Peyer's patch (tissue), 4 donors: Measurements from ENCODE around the gene AP2S1. TPM values are rescaled to one million over a fixed set of nuclear protein-coding genes. Genes with fewer than 3 reads are reported as not detected.

Source experiments
- DNase-seq, 3 donors: peaks; one replicate each; pipeline ENCODE4 v3.0.0-alpha.2; 2017 to 2019
- H3K27ac ChIP-seq, 4 donors: fragments of 200-600 bp; sonication (generic); one replicate each; pipeline ENCODE4 v1.5.1; 2016 to 2019
- H3K27me3 ChIP-seq, 2 donors: fragments of 200-600 bp; sonication (generic); one replicate each; pipeline ENCODE4 v1.5.1; 2019
- H3K36me3 ChIP-seq, 3 donors: fragments of 200-600 bp; sonication (generic); one replicate each; pipeline ENCODE4 v1.5.1; 2016 to 2019
- H3K4me1 ChIP-seq, 4 donors: fragments of 200-600 bp; sonication (generic); one replicate each; pipeline ENCODE4 v1.5.1; 2016 to 2019
- H3K4me3 ChIP-seq, 4 donors: fragments of 200-600 bp; sonication (generic); 1 replicate in 3 of 4; 2 replicates in 1 of 4; pipeline ENCODE4 v1.5.1; 2016 to 2019; ENCODE audit warnings: mild to moderate bottlenecking in 1 of 4
- H3K9me3 ChIP-seq, 4 donors: fragments of 200-600 bp; sonication (generic); one replicate each; pipeline ENCODE4 v1.5.1; 2016 to 2019; ENCODE audit warnings: mild to moderate bottlenecking in 1 of 4
- POLR2A ChIP-seq, 2 donors: fragments of 450-650 bp; IDR thresholded peaks; one replicate each; pipeline ENCODE4 v1.5.1; 2017; ENCODE audit warnings: antibody characterized with exemption in 2 of 2, mild to moderate bottlenecking in 2 of 2, moderate library complexity in 2 of 2
- small RNA-seq, 2 donors: library from RNA; depleted of rRNA; stranded (forward); fragments of <200 nt; gene quantifications; one replicate each; pipeline ENCODE3, GENCODE V24; 2016
- total RNA-seq, 4 donors: library from RNA; depleted of rRNA; stranded (reverse); fragments of >200 nt; gene quantifications; one replicate each; pipeline ENCODE4 v1.1.0, GENCODE V29; 2016
- TF ChIP-seq, protein P1 (sequence below), 6 experiments: fragments of 450-650 bp in 4 of 6; fragments of 200-600 bp in 2 of 6; sonication (generic) in 1 of 6; IDR thresholded peaks; one replicate each; pipeline ENCODE4 v1.5.1; 2017 to 2019; ENCODE audit warnings: antibody characterized with exemption in 6 of 6, mild to moderate bottlenecking in 3 of 6, moderate library complexity in 1 of 6

Gene AP2S1
- total RNA-seq, 4 donors from 2014 or later, result 56.9 to 83.6 (median 64.5) TPM

DNA sequence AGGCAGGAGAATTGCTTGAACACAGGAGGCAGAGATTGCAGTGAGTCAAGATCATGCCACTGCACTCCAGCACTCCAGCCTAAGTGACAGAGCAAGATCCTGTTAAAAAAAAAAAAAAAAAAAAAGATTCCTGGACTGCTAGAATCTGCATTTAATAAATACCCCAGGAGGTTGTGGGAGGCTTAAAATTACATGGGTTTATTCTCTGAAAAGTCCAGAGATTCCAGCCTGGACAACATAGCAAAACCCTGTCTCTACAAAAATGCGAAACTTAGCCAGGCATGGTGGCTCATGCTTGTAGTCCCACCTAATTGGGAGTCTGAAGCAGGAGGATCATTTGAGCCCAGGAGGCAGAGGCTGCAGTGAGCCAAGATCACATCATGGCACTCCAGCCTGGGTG is 52.8 kb downstream of the AP2S1 start:
- TF ChIP-seq, protein P1, sequence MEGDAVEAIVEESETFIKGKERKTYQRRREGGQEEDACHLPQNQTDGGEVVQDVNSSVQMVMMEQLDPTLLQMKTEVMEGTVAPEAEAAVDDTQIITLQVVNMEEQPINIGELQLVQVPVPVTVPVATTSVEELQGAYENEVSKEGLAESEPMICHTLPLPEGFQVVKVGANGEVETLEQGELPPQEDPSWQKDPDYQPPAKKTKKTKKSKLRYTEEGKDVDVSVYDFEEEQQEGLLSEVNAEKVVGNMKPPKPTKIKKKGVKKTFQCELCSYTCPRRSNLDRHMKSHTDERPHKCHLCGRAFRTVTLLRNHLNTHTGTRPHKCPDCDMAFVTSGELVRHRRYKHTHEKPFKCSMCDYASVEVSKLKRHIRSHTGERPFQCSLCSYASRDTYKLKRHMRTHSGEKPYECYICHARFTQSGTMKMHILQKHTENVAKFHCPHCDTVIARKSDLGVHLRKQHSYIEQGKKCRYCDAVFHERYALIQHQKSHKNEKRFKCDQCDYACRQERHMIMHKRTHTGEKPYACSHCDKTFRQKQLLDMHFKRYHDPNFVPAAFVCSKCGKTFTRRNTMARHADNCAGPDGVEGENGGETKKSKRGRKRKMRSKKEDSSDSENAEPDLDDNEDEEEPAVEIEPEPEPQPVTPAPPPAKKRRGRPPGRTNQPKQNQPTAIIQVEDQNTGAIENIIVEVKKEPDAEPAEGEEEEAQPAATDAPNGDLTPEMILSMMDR (IDR thresholded peaks at IDR 0.05), result no peak
- no peak for TF ChIP-seq POLR2A (IDR thresholded peaks at IDR 0.05)
- Histone ChIP-seq H3K36me3 (no peaks in the 10 kb centered on the region), H3K4me1 (no peaks in the 10 kb centered on the region), H3K27me3 (no peaks in the 10 kb centered on the region), H3K27ac (no peak overlapping the region), H3K9me3 (no peaks in the 10 kb centered on the region), H3K4me3 (no peak overlapping the region)
- DNase-seq, result no peak

- H3K27me3 ChIP-seq, result no peaks in the 10 kb centered on the region
- H3K36me3 ChIP-seq, result no peaks in the 10 kb centered on the region
- peaks cover 0 to under 1% (median 0%) of the 10 kb centered on the region in 4 donors for H3K4me1 ChIP-seq
- no peak for DNase-seq
- no peaks in the 10 kb centered on the region for H3K9me3 ChIP-seq
- TF ChIP-seq, protein P1 (IDR thresholded peaks at IDR 0.05), result no peak
- no peak for TF ChIP-seq POLR2A (IDR thresholded peaks at IDR 0.05)
- no peak overlapping the region for H3K4me3 ChIP-seq
- no peak overlapping the region for H3K27ac ChIP-seq
Measured at GRCh38 chr19:46791944-46792343, 58.7 kb downstream of the AP2S1 start.

GRCh38 chr19:46789371-46789770 is 61.3 kb downstream of the AP2S1 start:
- Histone ChIP-seq H3K4me1 (peaks cover 0 to 27% (median 10%) of the 10 kb centered on the region in 4 donors), H3K4me3 (no peak overlapping the region), H3K27ac (no peak overlapping the region), H3K27me3 (no peaks in the 10 kb centered on the region), H3K9me3 (no peaks in the 10 kb centered on the region), H3K36me3 (no peaks in the 10 kb centered on the region)
- DNase-seq, result no peak
- TF ChIP-seq, protein P1 (IDR thresholded peaks at IDR 0.05), result no peak
- no peak for TF ChIP-seq POLR2A (IDR thresholded peaks at IDR 0.05)

GRCh38 chr19:46788968-46789338 is 61.7 kb downstream of the AP2S1 start:
- DNase-seq, result no peak
- Histone ChIP-seq H3K27ac (peak overlapping the region in 2 of 4 donors; percentile 25 to 91), H3K4me1 (peaks cover 0 to 31% (median 14%) of the 10 kb centered on the region in 4 donors), H3K36me3 (no peaks in the 10 kb centered on the region), H3K9me3 (no peaks in the 10 kb centered on the region), H3K4me3 (peak overlapping the region in 2 of 4 donors; percentile 83 to 90), H3K27me3 (no peaks in the 10 kb centered on the region)
- TF ChIP-seq, protein P1 (IDR thresholded peaks at IDR 0.05), result no peak
- TF ChIP-seq POLR2A (IDR thresholded peaks at IDR 0.05), result no peak

- Histone ChIP-seq H3K36me3 (peaks cover 0 to 2% (median 0%) of the 10 kb centered on the region in 3 donors), H3K27ac (peak within 1 kb of the TSS; percentile 80 to 96 (median 86)), H3K27me3 (no peaks in the 10 kb centered on the region), H3K9me3 (no peaks in the 10 kb centered on the region), H3K4me1 (peaks cover 0 to 33% (median 16%) of the 10 kb centered on the region in 4 donors), H3K4me3 (peak within 1 kb of the TSS; percentile 82 to 90 (median 86))
- TF ChIP-seq POLR2A (IDR thresholded peaks at IDR 0.05), result peak; percentile 97 to 98
- TF ChIP-seq, protein P1 (IDR thresholded peaks at IDR 0.05), result no peak
- peak; percentile 96 to 100 (median 99) for DNase-seq
Measured at GRCh38 chr19:46788262-46788967, 62.2 kb downstream of the AP2S1 start, which contains the start of gene SLC1A5. Gene SLC1A5 (minus strand): TSS chr19:46788594. CDS start chr19:46787965, 629 bp downstream.

Small RNA genes within 50 kb of the gene (small RNA-seq; reads per million reads assigned to genes)
- gene AC008622.3 (0 reads per million in 2 donors), gene HNRNPMP2 (0 reads per million in 2 donors)

Other genes with a start within 250 kb of the AP2S1 start
- 100 to 1,000 TPM; 134 to 282 (median 237) TPM for gene CALM3, start 249.5 kb downstream of the AP2S1 start, total RNA-seq
- 1 to 10 TPM in 2 of 4 donors, not detected in 2; 3.4 to 5.8 TPM for gene PTGIR, start 225.8 kb downstream of the AP2S1 start, total RNA-seq
- gene GNG8, start 214.6 kb downstream of the AP2S1 start, total RNA-seq, result not detected
- gene DACT3, start 189.7 kb downstream of the AP2S1 start, total RNA-seq, result 1 to 10 TPM in 2 of 4 donors, under 1 TPM in 2; 0.53 to 2.3 (median 1.4) TPM
- 10 to 100 TPM; 57.0 to 88.8 (median 64.0) TPM for gene PRKD2, start 133.7 kb downstream of the AP2S1 start, total RNA-seq
- 10 to 100 TPM in 3 of 4 donors, 1 to 10 TPM in 1; 9.1 to 18.6 (median 15.3) TPM for gene FKRP, start 104.8 kb downstream of the AP2S1 start, total RNA-seq
- gene STRN4, start 104.4 kb downstream of the AP2S1 start, total RNA-seq, result 100 to 1,000 TPM in 3 of 4 donors, 10 to 100 TPM in 1; 80.9 to 146 (median 116) TPM
- gene SLC1A5, start 62.3 kb downstream of the AP2S1 start, total RNA-seq, result 10 to 100 TPM; 19.8 to 34.7 (median 31.2) TPM
- gene ARHGAP35, start 10.2 kb upstream of the AP2S1 start, total RNA-seq, result 100 to 1,000 TPM in 1 of 4 donors, 10 to 100 TPM in 3; 41.3 to 100 (median 85.4) TPM
- not detected for gene NPAS1, start 169.0 kb upstream of the AP2S1 start, total RNA-seq
- gene TMEM160, start 197.8 kb upstream of the AP2S1 start, total RNA-seq, result 10 to 100 TPM; 17.7 to 52.7 (median 29.3) TPM